ENCODE measurements around the gene TCF12.

DNA sequence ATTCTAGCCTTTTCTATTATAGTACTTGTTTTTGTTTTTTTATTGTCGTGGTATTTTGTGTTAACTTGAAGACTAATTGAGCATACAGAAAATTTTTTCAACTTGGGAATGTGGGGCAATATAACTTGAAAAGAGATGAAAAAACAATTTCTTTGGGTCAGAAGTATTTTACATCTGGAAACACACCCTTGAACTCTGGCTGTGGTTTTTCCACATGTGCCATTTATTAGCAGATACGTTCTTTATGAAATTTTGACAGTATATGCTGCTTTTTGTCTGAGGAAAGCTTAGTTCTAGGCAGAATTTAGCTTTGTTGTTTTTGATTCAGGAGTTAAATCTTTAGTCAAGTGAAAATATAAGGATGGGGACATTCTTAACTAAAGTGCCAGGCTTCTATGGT is 44.7 kb downstream of the TCF12 start:
- TF ChIP-seq CTCF (IDR thresholded peaks at IDR 0.05), result no peak
- no peak for TF ChIP-seq EZH2phosphoT487 (IDR thresholded peaks at IDR 0.05)
